Coronary artery (tissue), 2 donors: Measurements from ENCODE around the gene CBLB.

ENCODE experiments used
- DNase-seq: peaks from one replicate; pipeline ENCODE4 v3.0.0-alpha.2; 2017; ENCODE audit warnings: low spot score
- H3K27ac ChIP-seq, 2 donors: fragments of 200-600 bp; sonication (generic); one replicate each; pipeline ENCODE4 v1.5.1; 2016 to 2019
- H3K4me3 ChIP-seq: fragments of 200-600 bp; sonication (generic); 2 replicates; pipeline ENCODE4 v1.5.1; 2016; ENCODE audit warnings: mild to moderate bottlenecking, moderate library complexity
- CTCF ChIP-seq: fragments of 200-600 bp; sonication (generic); IDR thresholded peaks from one replicate; pipeline ENCODE4 v1.5.1; 2019; ENCODE audit warnings: antibody characterized with exemption

The CBLB gene

GRCh38 chr3:105888621-105889579, 20.1 kb upstream of the CBLB start:
- Histone ChIP-seq H3K27ac (no peak overlapping the region), H3K4me3 (no peak overlapping the region)
- DNase-seq = no peak
- no peak for TF ChIP-seq CTCF

DNA sequence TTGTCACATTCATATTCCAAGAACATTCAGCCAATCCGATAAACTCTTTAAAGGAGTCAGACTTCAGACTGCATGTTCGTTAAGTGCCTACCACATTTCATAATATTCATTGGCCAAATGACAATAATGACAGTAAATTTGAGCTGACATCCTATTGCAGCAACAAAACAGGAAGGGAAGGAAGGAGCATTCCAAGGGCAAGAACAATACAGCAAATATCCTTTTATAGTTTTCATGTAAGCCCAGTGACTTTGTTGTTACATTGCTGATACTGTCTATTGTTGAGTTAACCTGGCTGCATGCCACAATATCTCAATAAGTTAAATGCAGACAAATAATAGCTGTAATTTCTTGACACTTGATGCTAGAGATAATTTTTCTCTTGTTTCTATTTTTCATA, 16.4 kb upstream of the CBLB start:
- no peak overlapping the region for H3K27ac ChIP-seq
- DNase-seq = no peak
- TF ChIP-seq CTCF = no peak

DNA sequence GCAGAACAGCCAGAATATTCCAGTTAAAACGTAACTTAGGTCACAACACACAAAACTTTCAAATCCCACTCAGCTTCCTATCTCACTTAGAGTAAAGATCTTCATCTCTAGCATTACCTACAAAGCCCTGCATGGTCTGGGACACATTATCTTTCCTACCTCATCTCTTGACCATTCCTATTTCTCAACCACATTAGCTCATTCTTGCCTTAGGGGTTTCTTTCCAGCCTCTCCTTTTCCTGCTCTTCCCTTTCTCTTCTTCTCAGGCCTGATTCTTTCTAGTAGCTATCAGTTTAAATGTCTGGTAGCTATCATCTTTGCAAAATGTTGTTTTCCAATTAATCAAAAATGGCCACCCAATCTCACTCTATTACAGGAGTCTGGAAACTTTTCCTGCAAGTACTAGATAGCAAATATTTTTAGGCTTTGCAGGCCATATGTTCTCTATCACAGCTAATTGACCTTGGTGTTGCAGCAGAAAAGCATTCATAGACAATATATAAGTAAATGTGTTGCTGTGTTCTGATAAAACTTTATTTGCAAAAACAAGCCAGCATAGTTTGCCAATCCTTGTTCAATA, 15.1 kb upstream of the CBLB start:
- Histone ChIP-seq H3K4me3 (no peak overlapping the region), H3K27ac (no peak overlapping the region)
- no peak for TF ChIP-seq CTCF
- DNase-seq = no peak

More for the DNA sequence above, 16.4 kb upstream of the CBLB start:
- no peak overlapping the region for H3K4me3 ChIP-seq

DNA sequence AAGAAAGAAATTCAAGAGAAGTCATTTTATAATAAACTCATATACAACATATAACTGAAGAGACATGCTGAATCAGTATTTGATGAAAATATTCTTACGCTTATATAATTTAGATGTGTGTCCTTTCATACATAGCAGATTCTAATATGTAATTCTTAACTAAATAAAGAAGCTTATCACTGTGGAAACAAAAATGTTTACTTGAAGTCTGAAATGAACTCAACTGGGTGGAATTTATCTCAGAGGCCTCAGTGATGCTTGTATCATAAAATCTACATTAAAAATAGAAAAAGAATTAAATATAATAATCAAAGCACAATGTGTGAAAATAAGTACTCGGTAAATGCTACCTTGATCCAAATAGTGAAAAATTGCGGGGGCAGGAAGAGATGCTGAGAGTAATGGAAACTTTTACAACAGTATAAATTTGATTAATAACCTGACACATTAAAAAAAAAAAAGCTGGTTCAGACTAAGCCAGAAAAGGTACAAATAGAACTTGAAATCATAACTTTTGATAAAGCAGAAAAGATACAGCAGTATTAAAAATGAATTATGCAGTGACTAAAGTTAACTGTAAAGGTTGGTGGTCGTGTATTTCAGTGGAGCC, 12.0 kb upstream of the CBLB start:
- DNase-seq = no peak
- Histone ChIP-seq H3K4me3 (no peak overlapping the region), H3K27ac (no peak overlapping the region)
- no peak for TF ChIP-seq CTCF

DNA sequence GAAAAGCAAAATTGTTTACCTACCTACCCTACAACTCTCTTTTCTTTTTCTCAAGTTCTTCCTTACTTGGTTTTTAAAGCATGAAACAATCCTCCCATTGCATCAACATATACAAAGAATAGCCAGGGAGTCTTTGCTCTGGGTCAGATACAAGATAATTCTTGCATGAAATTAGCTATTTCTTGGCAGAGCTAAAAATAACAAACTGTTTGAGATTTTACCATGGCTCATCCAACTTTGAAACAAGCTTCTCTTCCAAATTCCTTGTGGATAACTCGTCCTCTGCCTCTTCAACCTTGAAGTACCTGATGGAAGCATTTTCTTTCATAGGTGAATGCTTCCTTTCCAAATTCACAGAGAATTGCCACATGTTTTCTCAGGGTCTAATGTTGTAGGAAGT, 9.2 kb upstream of the CBLB start:
- TF ChIP-seq CTCF = no peak
- Histone ChIP-seq H3K27ac (no peak overlapping the region), H3K4me3 (no peak overlapping the region)
- DNase-seq = no peak

DNA sequence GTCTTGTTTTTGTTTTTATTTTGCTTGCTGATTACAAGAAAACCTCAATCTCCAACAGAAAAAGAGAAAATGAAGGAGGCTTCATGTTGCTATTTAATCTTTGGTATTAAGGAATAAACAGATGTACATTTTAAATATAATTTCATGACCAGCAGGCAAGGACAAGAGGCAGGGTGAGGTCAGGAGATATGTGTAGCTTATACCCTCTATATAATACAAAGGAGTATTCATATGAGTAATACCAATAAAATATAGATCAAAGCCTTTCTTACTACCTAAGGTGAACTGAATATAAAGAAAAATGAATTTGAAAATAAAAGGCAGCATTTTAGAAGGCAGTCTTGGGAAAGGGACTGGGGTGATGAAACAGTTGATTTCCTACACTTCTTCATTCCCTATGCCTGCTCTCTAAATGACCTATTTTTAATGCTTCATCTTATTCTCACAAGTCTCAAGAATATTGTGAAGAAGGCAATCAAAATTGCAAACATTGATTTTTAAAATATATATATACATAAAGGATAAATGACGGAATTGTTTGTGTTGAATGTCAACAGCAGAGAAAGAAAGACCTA, 8.6 kb upstream of the CBLB start:
- H3K27ac ChIP-seq = no peak overlapping the region

More for the DNA sequence above, 8.6 kb upstream of the CBLB start:
- no peak for TF ChIP-seq CTCF
- DNase-seq = no peak
- no peak overlapping the region for H3K4me3 ChIP-seq
